ENCODE data around the gene TESPA1. TPM values are rescaled to one million over a fixed set of nuclear protein-coding genes. Genes with fewer than 3 reads are reported as not detected.
"Not testable (repeated sequence)": the region's sequence is repeated elsewhere in the genome, so short reads cannot be mapped to it uniquely, and the experiment has no call there.

The TESPA1 gene
- total RNA-seq, 2 donors from 2014 or later: 51.1 to 91.7 TPM

DNA sequence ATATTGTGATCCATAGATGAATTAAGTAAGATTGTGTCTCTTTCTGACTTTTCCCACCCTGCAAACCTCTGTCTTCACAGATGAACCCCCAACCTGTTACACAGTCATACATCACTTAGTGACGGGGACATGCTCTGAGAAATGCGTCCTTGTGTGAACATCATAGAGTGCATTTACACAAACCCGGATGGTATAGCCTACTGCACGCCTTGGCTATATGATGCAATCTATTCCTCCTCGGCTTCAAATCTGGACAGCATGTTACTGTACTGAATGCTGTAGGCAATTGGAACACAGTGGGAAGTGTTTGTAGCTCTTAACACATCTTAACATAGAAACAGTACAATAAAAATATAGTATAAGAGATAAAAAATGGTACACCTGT, 7.4 kb upstream of the TESPA1 start:
- peak overlapping the region; percentile 90 for H3K27ac Mint-ChIP-seq
- peaks cover 38% of the 10 kb centered on the region for H3K4me1 Mint-ChIP-seq
- no peaks in the 10 kb centered on the region for H3K9me3 Mint-ChIP-seq
- peak overlapping the region; percentile 85 for H3K4me3 Mint-ChIP-seq
- no peak for ATAC-seq (replicated peaks)
- H3K27me3 Mint-ChIP-seq: no peaks in the 10 kb centered on the region
- H3K36me3 Mint-ChIP-seq (ENCODE audit: low read depth): no peaks in the 10 kb centered on the region

- Mint-ChIP-seq H3K27me3 (no peaks in the 10 kb centered on the region), H3K36me3 (ENCODE audit: low read depth) (no peaks in the 10 kb centered on the region), H3K27ac (peak overlapping the region; percentile 90), H3K4me1 (peaks cover 42% of the 10 kb centered on the region), H3K9me3 (no peaks in the 10 kb centered on the region), H3K4me3 (peak overlapping the region; percentile 85)
- ATAC-seq (replicated peaks): peak; percentile 85
Measured at GRCh38 chr12:54991161-54991990, 6.8 kb upstream of the TESPA1 start.

DNA sequence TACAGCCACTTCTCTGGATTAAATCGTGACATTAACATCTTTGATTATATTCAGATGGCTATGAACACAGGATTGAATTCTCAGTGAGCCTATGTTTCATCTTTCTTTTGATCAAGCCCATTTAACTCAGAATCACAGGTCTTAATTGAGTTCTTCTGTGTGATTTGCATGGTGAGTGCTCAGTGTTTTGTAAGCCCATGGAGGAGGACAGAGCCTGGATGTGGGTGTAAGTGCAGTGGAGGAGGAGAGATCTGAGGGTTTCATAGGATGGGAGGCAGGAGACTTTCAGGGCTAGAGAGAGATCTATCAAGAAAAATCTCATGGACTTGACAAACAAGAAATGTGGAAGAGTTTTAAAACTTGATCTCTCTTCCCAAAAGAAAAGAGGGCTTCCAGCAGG, 5.3 kb upstream of the TESPA1 start:
- Mint-ChIP-seq H3K4me3 (peak overlapping the region; percentile 85), H3K27me3 (no peaks in the 10 kb centered on the region), H3K27ac (peak overlapping the region; percentile 90), H3K36me3 (ENCODE audit: low read depth) (peaks cover 6% of the 10 kb centered on the region), H3K4me1 (peaks cover 47% of the 10 kb centered on the region), H3K9me3 (no peaks in the 10 kb centered on the region)
- ATAC-seq (replicated peaks): no peak

DNA sequence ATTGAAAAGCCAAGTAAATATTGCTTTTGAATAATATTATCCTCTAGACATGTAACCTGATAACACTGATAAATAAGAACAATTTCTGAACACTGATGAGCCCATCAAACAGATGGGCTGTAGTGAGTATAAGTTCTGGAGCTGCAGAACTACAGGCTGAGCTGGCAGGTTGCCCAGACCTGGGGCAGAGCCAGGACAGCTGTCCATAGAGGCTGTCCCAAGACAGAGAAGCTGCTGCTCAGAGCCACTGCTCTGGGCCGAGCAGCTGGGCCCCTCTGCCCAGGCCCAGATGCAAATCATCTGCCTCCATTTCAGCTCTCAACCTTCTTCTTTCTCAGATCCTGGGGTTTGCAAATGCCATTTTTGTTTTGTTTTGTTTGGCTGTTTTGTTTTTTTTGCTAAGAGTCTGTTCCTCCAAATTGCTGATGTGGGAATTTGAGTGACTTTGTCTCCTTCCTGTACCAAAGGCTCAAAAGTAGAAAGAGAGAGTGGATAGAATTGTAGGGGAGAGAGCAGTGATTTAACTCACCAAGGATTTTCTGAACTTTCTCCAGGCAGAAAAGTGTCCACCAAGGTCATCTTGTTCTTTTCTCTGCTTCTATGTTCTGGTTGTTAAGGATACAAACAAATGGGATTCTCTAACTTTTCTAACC, 4.0 kb upstream of the TESPA1 start:
- H3K27ac Mint-ChIP-seq: no peak overlapping the region
- H3K4me1 Mint-ChIP-seq: peaks cover 47% of the 10 kb centered on the region
- no peaks in the 10 kb centered on the region for H3K27me3 Mint-ChIP-seq
- H3K9me3 Mint-ChIP-seq: no peaks in the 10 kb centered on the region
- ATAC-seq (replicated peaks): no peak
- peaks cover 15% of the 10 kb centered on the region for H3K36me3 Mint-ChIP-seq (ENCODE audit: low read depth)
- peak overlapping the region; percentile 45 for H3K4me3 Mint-ChIP-seq

GRCh38 chr12:54987611-54988231, 3.2 kb upstream of the TESPA1 start:
- Mint-ChIP-seq H3K27ac (no peak overlapping the region), H3K9me3 (no peaks in the 10 kb centered on the region), H3K36me3 (ENCODE audit: low read depth) (peaks cover 23% of the 10 kb centered on the region), H3K27me3 (no peaks in the 10 kb centered on the region), H3K4me3 (peak overlapping the region; percentile 45), H3K4me1 (peaks cover 47% of the 10 kb centered on the region)
- ATAC-seq (replicated peaks): no peak

GRCh38 chr12:54986773-54987172, 2.2 kb upstream of the TESPA1 start:
- not testable (repeated sequence) for H3K27ac Mint-ChIP-seq; H3K27me3 Mint-ChIP-seq; H3K9me3 Mint-ChIP-seq; ATAC-seq (replicated peaks)
- Mint-ChIP-seq H3K36me3 (ENCODE audit: low read depth) (peaks cover 33% of the 10 kb centered on the region), H3K4me3 (peak overlapping the region; percentile 21), H3K4me1 (peaks cover 47% of the 10 kb centered on the region)

DNA sequence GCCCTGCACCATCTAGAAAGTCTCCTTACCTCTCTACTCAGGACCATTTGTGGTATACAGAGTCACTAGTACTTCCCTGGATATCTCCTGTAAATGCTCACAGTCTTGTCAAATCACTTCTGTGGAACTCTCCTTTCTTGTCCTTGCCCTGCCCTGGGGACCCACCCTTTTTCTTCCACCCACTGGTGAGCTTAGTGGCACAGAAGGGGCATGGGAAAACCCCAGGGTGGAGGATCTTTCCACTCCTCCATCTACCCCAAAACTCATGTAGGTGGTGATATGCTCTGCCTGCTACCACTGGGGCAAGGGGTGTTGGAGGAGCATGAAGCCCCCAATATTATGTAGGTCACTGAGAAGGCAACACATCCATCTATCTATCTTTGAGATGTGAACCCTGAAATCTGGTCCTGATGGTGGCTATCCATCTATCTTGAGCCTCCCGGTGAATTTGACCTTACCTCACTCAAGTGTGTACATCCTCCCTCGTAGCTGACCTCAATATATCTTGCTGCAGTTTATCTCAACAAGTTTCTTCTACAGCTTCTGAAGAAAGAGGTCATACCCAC, 943 bp downstream of the TESPA1 start:
- peaks cover 64% of the 10 kb centered on the region for H3K36me3 Mint-ChIP-seq (ENCODE audit: low read depth)
- no peaks in the 10 kb centered on the region for H3K27me3 Mint-ChIP-seq
- ATAC-seq (replicated peaks): peak; percentile 9

GRCh38 chr12:54981796-54982195, 2.8 kb downstream of the TESPA1 start:
- Mint-ChIP-seq H3K27ac (peak overlapping the region; percentile 84), H3K4me1 (peaks cover 39% of the 10 kb centered on the region), H3K9me3 (no peaks in the 10 kb centered on the region), H3K27me3 (no peaks in the 10 kb centered on the region), H3K4me3 (peak overlapping the region; percentile 94), H3K36me3 (ENCODE audit: low read depth) (peaks cover 83% of the 10 kb centered on the region)
- ATAC-seq (replicated peaks): peak; percentile 69

More for the DNA sequence above, 943 bp downstream of the TESPA1 start:
- H3K4me3 Mint-ChIP-seq: peak overlapping the region; percentile 94
- H3K9me3 Mint-ChIP-seq: no peaks in the 10 kb centered on the region
- H3K27ac Mint-ChIP-seq: peak overlapping the region; percentile 84
- H3K4me1 Mint-ChIP-seq: peaks cover 35% of the 10 kb centered on the region

DNA sequence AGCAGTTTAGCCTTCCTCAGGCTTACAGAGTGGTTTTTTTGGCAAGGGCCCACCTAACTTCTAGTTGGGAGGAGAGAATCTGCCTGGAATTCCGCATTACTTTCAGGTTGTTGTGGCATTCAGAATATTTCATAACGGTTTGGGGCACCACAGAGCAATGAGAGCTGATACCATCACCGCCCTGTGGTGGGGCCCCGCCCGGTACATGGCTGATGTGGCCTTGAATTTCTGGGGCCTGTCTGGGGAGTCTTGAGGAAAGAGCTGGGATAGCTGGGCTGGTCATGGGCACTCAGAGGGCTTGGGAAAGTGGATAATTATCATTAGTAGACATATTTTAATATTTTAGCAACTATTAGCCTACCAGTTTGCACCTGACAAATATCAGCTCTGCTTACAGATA, 4.2 kb downstream of the TESPA1 start:
- H3K36me3 Mint-ChIP-seq (ENCODE audit: low read depth): peaks cover 97% of the 10 kb centered on the region
- H3K27me3 Mint-ChIP-seq: no peaks in the 10 kb centered on the region
- H3K27ac Mint-ChIP-seq: peak overlapping the region; percentile 84
- peak overlapping the region; percentile 94 for H3K4me3 Mint-ChIP-seq
- H3K4me1 Mint-ChIP-seq: peaks cover 47% of the 10 kb centered on the region
- ATAC-seq (replicated peaks): no peak
- no peaks in the 10 kb centered on the region for H3K9me3 Mint-ChIP-seq

DNA sequence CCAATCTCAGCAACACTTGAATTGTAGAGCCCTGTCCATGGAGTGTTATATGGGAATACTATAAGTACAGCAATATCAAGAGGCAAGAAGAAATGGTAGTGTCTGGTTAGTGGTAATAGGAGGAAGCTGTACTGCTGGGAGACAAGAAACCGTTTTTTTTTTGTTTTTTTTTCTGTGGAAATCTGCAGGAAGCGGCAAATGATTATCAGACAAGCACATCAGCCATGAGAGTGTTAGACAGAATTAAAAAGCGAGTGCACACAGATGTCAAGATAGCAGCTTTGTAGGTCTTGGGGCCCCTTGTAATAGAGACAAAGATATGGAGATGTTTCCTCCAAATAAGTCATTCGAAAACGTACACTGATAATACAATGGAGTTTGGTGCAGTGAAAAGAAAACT, 6.7 kb downstream of the TESPA1 start:
- peaks cover 60% of the 10 kb centered on the region for H3K4me1 Mint-ChIP-seq
- H3K27ac Mint-ChIP-seq: peak overlapping the region; percentile 64
- peak overlapping the region; percentile 94 for H3K4me3 Mint-ChIP-seq
- ATAC-seq (replicated peaks): no peak
- no peaks in the 10 kb centered on the region for H3K9me3 Mint-ChIP-seq
- peaks cover 100% of the 10 kb centered on the region for H3K36me3 Mint-ChIP-seq (ENCODE audit: low read depth)
- H3K27me3 Mint-ChIP-seq: no peaks in the 10 kb centered on the region

- peaks cover 100% of the 10 kb centered on the region for H3K36me3 Mint-ChIP-seq (ENCODE audit: low read depth)
- peaks cover 60% of the 10 kb centered on the region for H3K4me1 Mint-ChIP-seq
- H3K27me3 Mint-ChIP-seq: no peaks in the 10 kb centered on the region
- no peak for ATAC-seq (replicated peaks)
- peak overlapping the region; percentile 64 for H3K27ac Mint-ChIP-seq
- peak overlapping the region; percentile 94 for H3K4me3 Mint-ChIP-seq
- H3K9me3 Mint-ChIP-seq: no peaks in the 10 kb centered on the region
Measured at GRCh38 chr12:54977155-54977554, 7.4 kb downstream of the TESPA1 start.

DNA sequence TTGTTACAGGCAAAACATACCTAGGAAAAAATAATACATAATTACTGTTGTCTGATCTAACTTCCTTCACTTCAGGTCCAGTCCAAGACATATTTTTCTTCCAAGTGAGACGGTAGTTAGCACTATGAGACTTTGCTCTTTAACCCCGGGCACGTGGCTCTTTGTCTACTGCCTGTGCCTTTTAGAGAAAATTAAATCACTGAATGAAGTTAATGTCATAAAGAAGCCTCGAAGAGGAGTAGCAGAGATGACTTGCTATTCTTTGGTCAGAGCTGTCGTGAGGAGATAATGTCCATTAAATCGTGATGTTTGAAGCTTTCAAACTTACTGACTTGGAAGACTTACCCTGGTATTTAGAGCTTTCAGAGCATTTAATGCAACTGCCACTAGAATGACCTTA, 8.7 kb downstream of the TESPA1 start:
- H3K36me3 Mint-ChIP-seq (ENCODE audit: low read depth): peaks cover 100% of the 10 kb centered on the region
- peak overlapping the region; percentile 94 for H3K4me3 Mint-ChIP-seq
- no peak for ATAC-seq (replicated peaks)
- no peaks in the 10 kb centered on the region for H3K27me3 Mint-ChIP-seq
- H3K4me1 Mint-ChIP-seq: peaks cover 65% of the 10 kb centered on the region
- no peaks in the 10 kb centered on the region for H3K9me3 Mint-ChIP-seq
- H3K27ac Mint-ChIP-seq: peak overlapping the region; percentile 64

DNA sequence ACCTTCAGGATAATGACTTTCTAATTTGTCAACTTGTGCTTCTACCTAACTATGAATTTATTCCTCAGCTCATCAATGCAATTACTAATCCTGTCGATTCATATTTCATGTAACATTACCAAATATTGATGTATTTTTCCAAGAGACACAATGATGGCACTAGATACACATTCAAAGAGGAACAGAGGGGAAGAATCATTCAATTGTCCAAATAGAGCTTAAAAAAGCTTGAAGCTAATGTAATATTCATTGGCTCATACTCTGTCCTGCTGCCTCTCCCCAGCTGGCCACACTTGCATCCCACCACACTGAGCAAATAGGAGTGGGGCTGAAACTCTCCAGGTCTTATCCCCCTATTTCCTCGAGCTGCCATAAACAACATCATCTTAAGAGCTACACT, 9.3 kb downstream of the TESPA1 start:
- Mint-ChIP-seq H3K4me1 (peaks cover 69% of the 10 kb centered on the region), H3K27me3 (no peaks in the 10 kb centered on the region), H3K4me3 (peak overlapping the region; percentile 94), H3K9me3 (no peaks in the 10 kb centered on the region), H3K27ac (peak overlapping the region; percentile 64), H3K36me3 (ENCODE audit: low read depth) (peaks cover 100% of the 10 kb centered on the region)
- no peak for ATAC-seq (replicated peaks)

DNA sequence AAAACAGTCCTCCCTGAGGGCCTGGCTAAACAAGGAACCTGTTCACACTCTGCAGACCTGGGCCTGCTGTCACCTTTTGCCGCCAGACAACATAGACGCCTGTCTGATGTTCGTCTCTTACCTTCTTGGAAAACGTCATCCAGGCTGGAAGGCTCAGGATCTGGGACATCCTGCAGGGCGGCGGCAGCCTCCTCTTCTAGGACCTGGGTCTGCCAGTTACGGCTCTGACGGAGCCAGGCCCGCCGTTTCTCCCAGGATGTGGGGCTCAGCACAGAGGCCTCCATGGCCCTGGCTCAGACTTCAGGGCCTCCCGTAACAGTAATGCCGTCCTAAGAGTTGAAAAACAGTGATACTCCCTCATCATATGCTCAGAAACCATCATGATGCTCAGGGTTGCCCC, 10.3 kb downstream of the TESPA1 start:
- Mint-ChIP-seq H3K36me3 (ENCODE audit: low read depth) (peaks cover 98% of the 10 kb centered on the region), H3K4me3 (peak overlapping the region; percentile 94), H3K4me1 (peaks cover 60% of the 10 kb centered on the region), H3K27me3 (no peaks in the 10 kb centered on the region), H3K27ac (peak overlapping the region; percentile 64), H3K9me3 (no peaks in the 10 kb centered on the region)
- ATAC-seq (replicated peaks): no peak
